GM12878 (cell line): ENCODE results near the gene PIGZ. TPM values are rescaled to one million over a fixed set of nuclear protein-coding genes. Genes with fewer than 3 reads are reported as not detected.
A peak's percentile ranks its signal among the peaks of the same experiment; 100 is the strongest.

ENCODE experiments used
- CBFB ChIP-seq: IDR thresholded peaks from 2 replicates; pipeline ENCODE4 v1.6.1; 2016; ENCODE audit warnings: antibody characterized with exemption, low read depth
- CHD4 ChIP-seq: fragments of 200-600 bp; sonication (generic); IDR thresholded peaks from 2 replicates; pipeline ENCODE4 v1.6.1; 2016; ENCODE audit warnings: mild to moderate bottlenecking
- EGR1 ChIP-seq, 2 experiments: IDR thresholded peaks; 1 replicate in 1 of 2; 2 replicates in 1 of 2; pipeline ENCODE4 v1.6.1; 2011 to 2012; ENCODE audit warnings: low read depth in 2 of 2, low read length in 2 of 2, borderline replicate concordance in 1 of 2, mild to moderate bottlenecking in 1 of 2, moderate library complexity in 1 of 2
- IRF5 ChIP-seq: fragments of 450-650 bp; IDR thresholded peaks from 2 replicates; pipeline ENCODE4 v1.6.1; 2017; ENCODE audit warnings: borderline replicate concordance
- MAX ChIP-seq: IDR thresholded peaks from 2 replicates; pipeline ENCODE4 v1.6.1; 2012; ENCODE audit warnings: low read depth, low read length, improper control_type of control experiment
- MEF2A ChIP-seq: IDR thresholded peaks from 2 replicates; pipeline ENCODE4 v1.6.1; 2011; ENCODE audit warnings: low read depth, mild to moderate bottlenecking, low read length, moderate library complexity; ENCODE audit not compliant: insufficient read depth
- MTA3 ChIP-seq: IDR thresholded peaks from 2 replicates; pipeline ENCODE4 v1.6.1; 2012; ENCODE audit warnings: low read length, inconsistent platforms, borderline replicate concordance
- MXI1 ChIP-seq: fragments of 150-350 bp; IDR thresholded peaks from 2 replicates; pipeline ENCODE4 v1.6.1; 2011; ENCODE audit warnings: low read depth, mild to moderate bottlenecking, inconsistent platforms, low read length, improper control_type of control experiment
- NFIC ChIP-seq: IDR thresholded peaks from 2 replicates; pipeline ENCODE4 v1.6.1; 2012; ENCODE audit warnings: low read depth, mild to moderate bottlenecking, inconsistent platforms, low read length, moderate library complexity
- NR2C2 ChIP-seq: IDR thresholded peaks from 2 replicates; pipeline ENCODE4 v1.6.1; 2011; ENCODE audit warnings: borderline replicate concordance, low read depth; ENCODE audit not compliant: control insufficient read depth, insufficient read length
- PAX5 ChIP-seq: IDR thresholded peaks from 2 replicates; pipeline ENCODE4 v1.6.1; 2011; ENCODE audit warnings: low read depth, low read length, borderline replicate concordance
- PAX8 ChIP-seq: fragments of 450-650 bp; IDR thresholded peaks from 2 replicates; pipeline ENCODE4 v1.6.1; 2017; ENCODE audit warnings: mild to moderate bottlenecking, moderate library complexity
- POLR2A ChIP-seq: IDR thresholded peaks from 2 replicates; pipeline ENCODE4 v1.6.1; 2011; ENCODE audit warnings: low read depth, mild to moderate bottlenecking, low read length
- RELA ChIP-seq: fragments of 450-650 bp; IDR thresholded peaks from 2 replicates; pipeline ENCODE4 v1.8.0; 2014; ENCODE audit warnings: borderline replicate concordance; ENCODE audit not compliant: partially characterized antibody
- RUNX3 ChIP-seq: IDR thresholded peaks from 2 replicates; pipeline ENCODE4 v1.6.1; 2012; ENCODE audit warnings: low read length, inconsistent platforms
- SMAD1 ChIP-seq: fragments of 450-650 bp; IDR thresholded peaks from 2 replicates; pipeline ENCODE4 v1.6.1; 2018; ENCODE audit warnings: mild to moderate bottlenecking, low read depth; ENCODE audit not compliant: partially characterized antibody
- SREBF1 ChIP-seq: IDR thresholded peaks from 2 replicates; pipeline ENCODE4 v1.6.1; 2012; ENCODE audit warnings: mild to moderate bottlenecking, low read length
- SUPT20H ChIP-seq: IDR thresholded peaks from 2 replicates; pipeline ENCODE4 v1.6.1; 2011; ENCODE audit warnings: low read depth, mild to moderate bottlenecking, low read length, moderate library complexity, borderline replicate concordance; ENCODE audit not compliant: control insufficient read depth
- SUZ12 ChIP-seq: fragments of 200-600 bp; sonication (generic); IDR thresholded peaks from one replicate; pipeline ENCODE4 v1.6.1; 2018; ENCODE audit warnings: antibody characterized with exemption, mild to moderate bottlenecking; ENCODE audit not compliant: unreplicated experiment
- TAF1 ChIP-seq: IDR thresholded peaks from 2 replicates; pipeline ENCODE4 v1.6.1; 2011; ENCODE audit warnings: mild to moderate bottlenecking, low read depth, low read length, borderline replicate concordance
- USF2 ChIP-seq: IDR thresholded peaks from 2 replicates; pipeline ENCODE4 v1.6.1; 2011; ENCODE audit warnings: low read depth, low read length, improper control_type of control experiment, borderline replicate concordance
- YY1 ChIP-seq: IDR thresholded peaks from 2 replicates; pipeline ENCODE4 v1.6.1; 2011; ENCODE audit warnings: low read depth, mild to moderate bottlenecking, low read length
- ZBTB4 ChIP-seq: fragments of 450-650 bp; formaldehyde crosslinking; IDR thresholded peaks from 2 replicates; pipeline ENCODE4 v1.4.0; 2022; ENCODE audit warnings: mild to moderate bottlenecking, moderate library complexity
- polyA plus RNA-seq, 11 experiments: library from polyadenylated mRNA; depleted of rRNA in 4 of 11; unstranded in 6 of 11; stranded (reverse) in 5 of 11; fragments of >200 nt; fragmentation: Nextera tagmentation in 4 of 11; fragmentation: Illumina TruSeq in 1 of 11; extraction: Ambion mirVana in 4 of 11; extraction: Trizol in 1 of 11; gene quantifications; 1 replicate in 1 of 11; 2 replicates in 10 of 11; pipeline versions ENCODE4 v1.2.1 to v1.2.3, GENCODE V29; 2011 to 2016; ENCODE audit warnings: inconsistent platforms in 2 of 11, missing spikeins in 2 of 11, low read depth in 1 of 11
- total RNA-seq, 4 experiments: library from RNA; depleted of rRNA in 3 of 4; stranded (reverse); fragments of >200 nt in 3 of 4; fragmentation: Illumina TruSeq in 1 of 4; extraction: Trizol in 1 of 4; gene quantifications; 2 replicates each; pipeline versions ENCODE4 v1.2.1 to v1.2.3, GENCODE V29; 2013 to 2021

The PIGZ gene
- total and polyA plus RNA-seq, 10 of the 15 experiments (the other 5 are each of a cell fraction or from before 2014, with no cell fraction given) = 0.06 to 1.2 (median 0.64) TPM

GRCh38 chr3:197002701-197003454 is 34.2 kb upstream of the PIGZ start (continued):
- TF ChIP-seq ZBTB4 (CRISPR knock-in tag) (no peak), RUNX3 (no peak), SMAD1 (no peak), EGR1 (IDR thresholded peaks at IDR 0.05; ENCODE audit: borderline replicate concordance in 1 of 2, low read depth in 2 of 2, low read length in 2 of 2) (peak; percentile 61 to 99), PAX8 (no peak), CBFB (no peak), MEF2A (no peak), SUPT20H (no peak), MAX (no peak; the same call in 1 of the 2 replicates), RELA (no peak), USF2 (no peak), TAF1 (no peak), SUZ12 (no peak), PAX5 (peak; percentile 8; the same call in 1 of the 2 replicates), POLR2A (peak; percentile 49), SREBF1 (no peak), CHD4 (no peak), NR2C2 (no peak), YY1 (peak; percentile 45; the same call in 1 of the 2 replicates), MTA3 (no peak), NFIC (no peak), IRF5 (no peak), MXI1 (no peak)
